Measurements from ENCODE around the gene PTPRG.

PTPRG gene

GRCh38 chr3:61663356-61664104 lies 102.2 kb downstream of the PTPRG start:
- DNase-seq, result no peak

DNA sequence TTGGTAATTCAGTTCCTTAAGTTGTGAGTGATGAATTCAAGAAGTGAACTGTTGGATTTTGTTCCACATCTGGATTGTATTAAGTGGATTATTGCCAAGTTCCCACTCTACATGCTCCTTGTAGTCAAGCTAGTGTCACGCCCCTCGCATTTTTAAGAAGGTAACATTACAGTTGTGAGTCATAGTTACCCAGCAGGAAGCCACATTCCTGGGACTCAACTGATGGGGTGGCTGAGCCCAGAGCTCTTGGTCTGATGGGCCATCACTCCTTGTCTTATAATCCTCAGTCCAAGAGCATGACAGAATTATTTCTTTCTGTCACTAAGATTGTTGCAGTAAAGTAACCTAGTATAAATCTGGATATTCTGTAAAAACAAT lies 102.7 kb downstream of the PTPRG start:
- no peak for DNase-seq

DNA sequence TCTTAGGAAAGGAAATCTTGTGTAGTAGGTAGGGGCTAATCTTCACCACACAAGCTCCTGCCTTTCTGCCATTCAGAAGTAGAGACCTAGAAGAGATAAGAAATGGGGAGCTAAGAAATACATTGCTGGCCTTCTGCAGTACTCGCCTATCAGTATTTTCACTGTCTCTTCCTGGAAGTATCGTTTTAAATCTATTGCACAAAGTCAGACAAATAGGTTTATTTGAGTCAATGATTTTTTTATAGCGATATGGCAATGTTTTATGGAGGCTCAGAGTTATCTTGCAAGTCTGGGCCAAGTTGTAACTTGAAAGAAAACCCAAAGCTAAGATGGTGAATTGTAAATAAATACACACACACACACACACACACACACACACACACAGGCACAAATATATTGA lies 103.8 kb downstream of the PTPRG start:
- no peak for DNase-seq

DNA sequence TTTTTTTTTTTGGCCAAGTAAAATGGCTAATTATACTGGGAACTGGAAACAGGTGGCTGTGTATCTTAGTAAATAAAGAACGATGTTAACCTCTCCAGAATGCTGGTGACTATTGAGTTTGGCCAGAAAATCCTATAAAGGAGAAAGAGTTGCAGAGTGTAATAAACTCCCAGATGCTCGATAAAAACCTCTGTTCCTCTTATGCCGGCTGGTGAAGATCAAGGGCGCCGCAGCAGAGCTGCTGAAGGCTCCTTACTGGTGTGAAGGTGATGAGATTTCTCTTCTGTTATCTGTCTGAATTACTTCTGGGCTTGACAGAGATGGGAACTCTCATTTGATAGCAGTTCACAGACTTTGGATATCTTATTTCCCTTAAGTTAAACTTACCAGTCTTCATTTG lies 104.6 kb downstream of the PTPRG start:
- DNase-seq, result no peak

DNA sequence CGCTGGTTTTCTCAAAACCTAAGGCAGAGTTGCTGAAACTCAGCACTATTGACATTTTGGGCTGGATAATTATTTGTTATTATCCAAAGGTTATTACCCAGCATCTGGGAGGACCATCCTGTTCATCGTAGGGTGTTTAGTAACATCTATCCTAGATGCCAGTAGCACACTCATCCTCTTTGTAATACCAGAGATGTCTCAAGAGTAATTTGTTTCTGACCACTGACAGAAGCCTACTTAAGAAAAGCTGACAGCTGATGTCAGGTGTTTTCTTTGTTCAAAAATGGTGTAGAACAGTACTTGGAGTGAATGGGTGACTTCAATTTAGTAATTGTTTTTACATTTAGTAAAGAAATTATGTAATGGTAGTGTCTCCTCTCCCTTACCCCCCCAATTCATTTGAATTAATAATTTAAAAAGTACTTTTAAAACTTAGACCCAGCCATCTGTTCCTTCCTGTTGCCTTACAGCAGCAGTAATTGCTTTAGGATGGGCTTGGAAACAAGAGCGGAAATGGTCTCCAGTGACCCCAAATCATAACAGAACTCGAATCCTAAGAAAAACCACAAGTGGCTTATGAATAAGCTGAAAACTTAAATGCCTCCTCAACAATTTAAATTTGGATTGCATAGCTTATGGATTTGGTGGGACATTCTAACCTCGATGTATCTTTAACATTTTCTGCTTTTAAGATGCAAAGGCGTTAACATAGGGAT lies 105.4 kb downstream of the PTPRG start:
- no peak for DNase-seq

DNA sequence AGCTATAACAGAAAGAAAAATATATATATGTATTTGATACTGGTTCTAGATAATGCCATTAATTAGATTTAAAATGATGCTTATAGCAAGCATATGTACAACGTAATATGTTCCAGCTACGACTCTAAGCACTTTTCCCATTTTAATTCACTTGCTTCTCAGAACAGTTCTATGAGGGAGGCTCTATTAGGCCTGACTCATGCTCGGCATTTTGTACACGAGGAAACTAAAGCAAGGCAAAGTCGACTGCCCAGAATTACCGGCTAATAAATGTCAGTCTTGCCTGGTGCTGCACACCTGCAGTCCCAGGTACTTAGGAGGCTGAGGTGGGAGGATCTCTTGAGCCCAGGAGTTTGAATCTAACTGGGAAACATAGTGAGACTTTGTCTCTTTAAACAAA lies 106.0 kb downstream of the PTPRG start:
- DNase-seq, result no peak

GRCh38 chr3:61667814-61668213 lies 106.4 kb downstream of the PTPRG start:
- no peak for DNase-seq

DNA sequence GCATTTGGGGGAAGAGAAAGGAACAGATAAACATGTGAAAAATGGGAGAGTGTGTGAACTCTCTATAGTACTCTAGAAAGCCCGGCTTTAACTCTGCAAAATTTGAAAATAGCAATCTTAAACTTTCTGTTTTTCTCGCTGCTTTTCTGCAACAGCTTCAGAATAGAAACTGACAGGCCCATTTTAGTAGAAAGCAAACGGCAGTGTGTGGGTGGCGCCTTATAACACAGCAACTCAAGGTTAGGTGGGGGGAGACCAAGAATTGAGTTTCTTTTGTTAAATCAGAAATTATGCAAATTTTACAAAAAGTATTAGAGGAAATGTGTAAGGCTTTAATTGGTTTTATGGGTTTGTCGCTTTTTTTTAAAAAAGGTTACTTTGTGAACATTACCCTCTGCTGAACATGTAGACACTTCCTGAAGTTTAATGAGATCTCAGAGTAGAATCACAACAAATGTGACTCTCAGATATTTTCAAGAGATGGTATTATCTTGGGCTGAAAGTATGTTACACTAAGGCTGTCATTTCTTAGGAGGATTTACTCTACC lies 107.0 kb downstream of the PTPRG start:
- DNase-seq, result no peak

- no peak for DNase-seq
These were observed 107.8 kb downstream of the PTPRG start for GRCh38 chr3:61669203-61669602.

- DNase-seq, result no peak
These were observed 108.4 kb downstream of the PTPRG start for GRCh38 chr3:61669668-61670299.

DNA sequence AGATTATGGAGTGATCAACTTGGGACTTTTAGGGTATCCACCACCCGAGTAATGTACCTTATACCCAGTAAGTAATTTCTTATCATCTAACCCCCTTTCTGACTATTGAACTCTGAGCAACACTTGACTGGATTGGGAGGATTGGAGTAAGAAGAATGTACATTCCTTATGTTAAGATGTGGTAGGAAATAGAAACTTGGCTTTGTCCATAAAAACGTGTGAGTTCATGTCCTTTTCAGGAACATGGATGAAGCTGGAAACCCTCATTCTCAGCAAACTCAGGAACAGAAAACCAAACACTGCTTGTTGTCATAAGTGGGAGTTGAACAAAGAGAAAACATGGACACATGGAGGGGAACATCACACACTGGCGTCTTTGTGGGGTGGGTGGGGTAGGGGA lies 112.3 kb downstream of the PTPRG start:
- no peak for DNase-seq

DNA sequence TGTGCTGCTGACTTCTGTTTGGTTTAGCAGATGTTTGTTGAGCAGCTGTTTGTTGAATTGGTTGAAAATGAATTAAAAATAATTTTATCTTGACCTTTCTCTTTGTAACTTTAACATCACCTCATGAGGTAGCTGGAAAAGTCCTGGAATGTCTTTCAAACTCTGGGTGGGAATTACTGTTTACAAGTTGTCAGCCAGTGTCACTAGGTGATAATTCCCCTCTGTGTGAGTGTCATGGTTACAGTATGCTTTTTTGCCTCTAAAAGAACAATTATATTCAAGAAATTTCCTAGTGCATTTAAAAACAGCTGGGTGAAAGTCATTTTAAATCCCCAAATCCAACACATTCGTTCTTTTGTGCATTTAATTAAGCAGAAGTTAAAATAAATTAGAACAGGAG lies 113.2 kb downstream of the PTPRG start:
- no peak for DNase-seq

DNA sequence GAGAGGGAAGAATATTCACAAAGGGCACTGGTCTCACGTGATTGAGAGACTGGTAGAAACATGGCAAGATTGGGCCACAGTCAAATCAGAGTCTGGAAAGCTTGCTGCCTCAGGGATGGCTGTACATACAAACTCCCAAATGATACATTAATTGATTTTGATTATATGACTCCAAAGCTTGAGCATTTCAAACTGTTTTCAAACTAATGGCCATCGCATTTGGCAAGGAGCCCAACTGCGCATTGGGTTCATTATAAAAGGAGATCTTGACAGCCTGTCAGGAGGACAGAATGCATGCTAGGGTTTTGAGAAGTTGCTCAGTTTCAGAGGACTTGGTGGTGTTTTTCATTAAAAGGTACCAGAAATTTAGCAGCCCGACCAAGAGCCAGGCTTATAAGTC lies 117.7 kb downstream of the PTPRG start:
- DNase-seq, result no peak

- DNase-seq, result no peak
These were observed 119.2 kb downstream of the PTPRG start for GRCh38 chr3:61680617-61681016.

DNA sequence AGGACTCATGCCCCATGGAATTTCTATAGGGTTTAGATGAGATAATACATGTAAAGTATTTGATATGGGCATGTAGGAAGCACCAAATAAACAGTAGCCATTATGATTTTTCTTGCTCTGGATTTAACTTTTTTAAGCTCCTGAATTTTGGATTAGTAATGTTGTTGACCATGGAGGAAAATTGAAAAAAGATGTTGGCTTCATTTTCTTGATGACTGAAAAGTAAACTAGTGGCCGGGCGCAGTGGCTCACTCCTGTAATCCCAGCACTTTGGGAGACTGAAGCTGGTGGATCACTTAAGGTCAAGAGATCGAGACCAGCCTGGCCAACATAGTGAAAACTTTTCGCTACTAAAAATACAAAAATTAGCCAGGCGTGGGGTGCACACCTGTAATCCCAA lies 120.3 kb downstream of the PTPRG start:
- no peak for DNase-seq

DNA sequence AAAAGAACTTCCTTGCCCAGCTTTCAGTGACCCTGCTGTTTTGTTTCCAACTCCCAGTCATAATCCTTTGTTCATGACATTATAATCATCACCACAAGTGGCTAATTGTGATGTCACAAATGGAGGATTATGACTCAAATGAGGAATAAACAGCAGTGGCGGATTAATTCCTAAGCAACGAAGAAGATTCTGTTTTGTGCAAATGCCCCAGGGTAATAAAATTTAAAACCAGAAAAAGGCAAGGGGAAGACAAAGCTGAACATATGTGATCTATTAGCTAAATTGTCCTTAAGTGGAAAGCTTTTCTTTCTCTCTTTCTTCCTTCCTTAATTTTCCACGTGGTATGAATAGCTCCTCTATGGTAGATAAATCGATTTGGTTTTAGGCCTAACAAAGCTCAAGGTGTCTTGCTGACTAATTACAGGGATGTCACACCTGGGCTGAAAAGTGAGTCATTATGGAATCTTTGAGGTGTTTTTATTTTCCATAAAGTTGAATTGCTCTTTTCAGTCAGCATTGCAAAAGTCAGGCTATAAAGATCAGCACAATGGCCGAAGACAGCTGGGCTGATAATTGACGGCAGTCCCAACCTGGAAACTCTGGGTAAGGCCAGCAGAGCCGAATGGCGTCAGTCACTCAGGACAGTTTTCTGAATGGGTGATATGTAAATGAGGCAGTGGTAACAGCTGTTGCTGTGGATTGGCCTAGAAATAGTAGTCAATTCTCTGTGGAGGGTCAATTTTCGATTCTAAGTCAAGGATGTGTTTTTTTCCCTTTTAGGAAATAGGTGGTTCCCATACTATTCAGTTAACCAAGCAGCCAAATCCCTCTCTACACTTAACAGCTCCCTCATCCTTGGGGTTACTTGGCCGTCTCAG lies 121.5 kb downstream of the PTPRG start:
- DNase-seq, result no peak

DNA sequence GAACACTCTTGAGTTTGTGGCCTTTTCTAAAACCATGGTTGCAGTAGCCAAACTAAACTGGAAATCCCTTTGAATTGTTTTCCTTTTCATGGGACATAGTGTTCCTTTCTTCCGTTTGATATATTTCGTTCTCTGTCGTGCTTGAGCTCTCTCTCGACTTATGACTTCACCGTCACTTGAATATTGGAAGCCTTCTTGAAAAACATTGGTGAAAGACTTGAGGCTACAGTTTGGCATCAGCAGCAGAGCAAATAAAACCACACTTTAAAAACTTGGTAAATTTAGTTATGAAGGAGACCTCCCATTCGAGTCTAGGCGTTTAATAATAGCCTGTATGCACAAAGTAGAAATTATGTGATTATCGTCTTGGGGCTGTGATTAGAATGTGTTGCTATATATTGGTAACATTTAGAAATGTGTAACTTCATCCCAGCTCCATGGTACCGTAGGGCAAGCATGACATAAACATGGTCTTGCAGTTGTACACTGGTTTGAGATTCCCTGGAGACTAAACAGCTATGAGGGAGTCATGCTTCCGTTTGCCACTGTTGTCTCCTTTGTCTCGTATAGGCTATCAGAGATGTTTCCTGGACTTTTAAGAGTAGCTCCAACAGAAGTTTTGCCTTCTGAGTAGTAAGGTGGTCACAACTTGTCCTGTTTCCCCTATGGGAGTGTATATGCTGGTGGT lies 122.3 kb downstream of the PTPRG start:
- DNase-seq, result no peak

DNA sequence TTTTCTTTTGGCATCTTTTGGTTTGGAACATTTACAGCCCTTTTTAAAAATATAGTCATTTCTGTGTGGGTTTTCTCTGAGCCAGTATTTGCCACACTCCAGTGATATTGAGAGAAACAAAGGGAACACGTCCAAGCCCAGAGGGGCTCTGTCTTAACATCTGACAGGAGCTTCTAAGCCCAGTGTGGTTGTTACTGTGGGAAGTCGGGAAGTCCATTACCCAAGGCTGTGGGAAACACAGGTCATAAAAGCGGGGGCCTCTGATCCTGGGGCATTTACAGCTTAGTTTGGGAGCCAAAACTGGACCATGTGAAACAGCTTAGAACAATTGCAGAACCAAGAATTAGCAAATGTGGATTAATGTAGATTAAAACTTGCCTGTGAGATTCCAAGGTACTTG lies 123.0 kb downstream of the PTPRG start:
- no peak for DNase-seq

GRCh38 chr3:61685755-61686154 lies 124.4 kb downstream of the PTPRG start:
- no peak for DNase-seq

GRCh38 chr3:61686228-61686648 lies 124.9 kb downstream of the PTPRG start:
- no peak for DNase-seq

DNA sequence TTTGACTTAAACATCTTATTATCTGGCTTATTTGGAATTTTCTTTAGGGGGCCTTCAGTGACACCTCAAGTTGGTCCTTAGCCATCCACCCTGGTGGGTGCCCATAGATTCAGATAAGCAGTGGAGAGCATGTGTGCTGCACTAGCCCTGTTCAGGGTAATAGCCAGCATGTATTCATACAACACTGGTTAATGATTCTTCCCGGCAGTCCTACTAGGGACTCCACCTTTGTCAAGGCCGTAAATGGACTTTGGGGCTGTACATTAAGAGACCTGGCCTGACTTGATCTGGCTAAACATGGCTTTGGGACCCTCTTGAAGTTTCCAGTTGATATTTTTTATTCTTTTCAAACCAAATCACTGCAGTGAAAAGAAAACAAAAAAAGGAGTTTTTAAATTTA lies 125.8 kb downstream of the PTPRG start:
- no peak for DNase-seq

GRCh38 chr3:61687663-61688306 lies 126.4 kb downstream of the PTPRG start:
- DNase-seq, result no peak

Data from effector CD8-positive, alpha-beta T cell (primary cell).